CD4-positive, CD25-positive, alpha-beta regulatory T cell (primary cell): ENCODE data around the gene TULP3. TPM values are rescaled to one million over a fixed set of nuclear protein-coding genes. Genes with fewer than 3 reads are reported as not detected.
A peak's percentile ranks its signal among the peaks of the same experiment; 100 is the strongest.
"Not testable (repeated sequence)": the region's sequence is repeated elsewhere in the genome, so short reads cannot be mapped to it uniquely, and the experiment has no call there.

Experiments
- ATAC-seq, 2 donors: fragments of 150-1000 bp; cut with Tn5 transposase; one replicate each; pipeline ENCODE4 v1.10.0; 2021; ENCODE audit warnings: low read depth in 2 of 2, moderate number of reproducible peaks in 2 of 2, moderate library complexity in 1 of 2
- DNase-seq, 3 donors: peaks; one replicate each; pipeline versions ENCODE4 v3.0.0 to v3.0.0-alpha.2; 2012 to 2022; ENCODE audit warnings: mixed read lengths in 1 of 3
- H3K27ac ChIP-seq: one replicate; pipeline ENCODE4 v1.7.0; 2013; ENCODE audit warnings: mild to moderate bottlenecking, low read length; ENCODE audit not compliant: insufficient read depth, poor library complexity, severe bottlenecking
- H3K27me3 ChIP-seq: one replicate; pipeline ENCODE4 v1.7.0; 2013; ENCODE audit warnings: low read length; ENCODE audit not compliant: control insufficient read depth, insufficient read depth
- H3K36me3 ChIP-seq: one replicate; pipeline ENCODE4 v1.7.0; 2013; ENCODE audit warnings: mild to moderate bottlenecking, low read length, moderate library complexity; ENCODE audit not compliant: control insufficient read depth, insufficient read depth
- H3K4me1 ChIP-seq: 2 replicates; pipeline ENCODE4 v1.7.0; 2013; ENCODE audit warnings: mild to moderate bottlenecking, low read length; ENCODE audit not compliant: insufficient read depth, control insufficient read depth, poor library complexity, severe bottlenecking
- H3K4me3 ChIP-seq: one replicate; pipeline ENCODE4 v1.7.0; 2013; ENCODE audit warnings: low read depth, mild to moderate bottlenecking, low read length, moderate library complexity
- H3K9me3 ChIP-seq, 2 experiments: 1 replicate in 1 of 2; 2 replicates in 1 of 2; pipeline ENCODE4 v1.7.0; 2013; ENCODE audit warnings: low read length in 2 of 2, mild to moderate bottlenecking in 1 of 2, moderate library complexity in 1 of 2; ENCODE audit not compliant: control insufficient read depth in 2 of 2
- H3K27ac Mint-ChIP-seq, 3 donors: one replicate each; pipeline ENCODE4 v1.8.0; 2020 to 2022; ENCODE audit warnings: mild to moderate bottlenecking in 3 of 3, mixed read lengths in 3 of 3, moderate library complexity in 2 of 3
- H3K27me3 Mint-ChIP-seq: one replicate; pipeline ENCODE4 v1.8.0; 2022; ENCODE audit warnings: mild to moderate bottlenecking, mixed read lengths
- H3K36me3 Mint-ChIP-seq: one replicate; pipeline ENCODE4 v1.8.0; 2020; ENCODE audit warnings: mixed read lengths
- H3K4me1 Mint-ChIP-seq, 4 donors: one replicate each; pipeline ENCODE4 v1.8.0; 2020 to 2022; ENCODE audit warnings: mixed read lengths in 4 of 4, mild to moderate bottlenecking in 1 of 4
- H3K4me3 Mint-ChIP-seq, 4 donors: one replicate each; pipeline ENCODE4 v1.8.0; 2020 to 2022; ENCODE audit warnings: mild to moderate bottlenecking in 4 of 4, mixed read lengths in 4 of 4, moderate library complexity in 3 of 4
- H3K9me3 Mint-ChIP-seq, 7 donors: one replicate each; pipeline ENCODE4 v1.8.0; 2020 to 2022; ENCODE audit warnings: mixed read lengths in 7 of 7, mild to moderate bottlenecking in 3 of 7, moderate library complexity in 2 of 7
- polyA plus RNA-seq, 4 donors: library from polyadenylated mRNA; unstranded; fragments of 300-500 nt; fragmentation: Illumina TruSeq; gene quantifications; one replicate each; pipeline ENCODE4 v1.2.3, GENCODE V29; 2021
- total RNA-seq: library from RNA; stranded (reverse); gene quantifications from one replicate; pipeline ENCODE4 v1.2.3, GENCODE V29; 2022

Gene TULP3
- total and polyA plus RNA-seq, 5 donors from 2014 or later, result 2.4 to 7.7 (median 5.7) TPM

- H3K9me3 Mint-ChIP-seq, result no peaks in the 10 kb centered on the region
- peaks cover 0 to 8% (median 3%) of the 10 kb centered on the region in 4 donors for H3K4me1 Mint-ChIP-seq
- H3K27me3 Mint-ChIP-seq, result no peaks in the 10 kb centered on the region
- Histone ChIP-seq H3K9me3 (no peaks in the 10 kb centered on the region), H3K4me3 (no peak overlapping the region), H3K4me1 (no peaks in the 10 kb centered on the region), H3K27me3 (no peaks in the 10 kb centered on the region), H3K27ac (no peak overlapping the region), H3K36me3 (peaks cover 13% of the 10 kb centered on the region)
- no peak overlapping the region for H3K4me3 Mint-ChIP-seq
- peak overlapping the region in 1 of 3 donors; percentile 1 for H3K27ac Mint-ChIP-seq
- peaks cover 14% of the 10 kb centered on the region for H3K36me3 Mint-ChIP-seq
- DNase-seq (no peak), ATAC-seq (no peak)
Measured at GRCh38 chr12:2862876-2863275, 27.8 kb upstream of the TULP3 start.

GRCh38 chr12:2863402-2863801, 27.3 kb upstream of the TULP3 start:
- ATAC-seq, H3K9me3 Mint-ChIP-seq, DNase-seq: not testable (repeated sequence)

GRCh38 chr12:2864198-2864597, 26.5 kb upstream of the TULP3 start:
- ATAC-seq (no peak), DNase-seq (no peak)
- H3K27ac ChIP-seq, result no peak overlapping the region
- H3K9me3 Mint-ChIP-seq, result no peaks in the 10 kb centered on the region
- peak overlapping the region in 1 of 4 donors; percentile 54 for H3K4me3 Mint-ChIP-seq
- H3K27me3 ChIP-seq, result no peaks in the 10 kb centered on the region
- H3K27ac Mint-ChIP-seq, result peak overlapping the region in 1 of 3 donors; percentile 1
- H3K4me1 ChIP-seq, result peaks cover 9% of the 10 kb centered on the region
- H3K27me3 Mint-ChIP-seq, result no peaks in the 10 kb centered on the region
- no peak overlapping the region for H3K4me3 ChIP-seq
- H3K4me1 Mint-ChIP-seq, result peaks cover 0 to 18% (median 3%) of the 10 kb centered on the region in 4 donors
- H3K36me3 ChIP-seq, result peaks cover 6% of the 10 kb centered on the region
- H3K9me3 ChIP-seq, result no peaks in the 10 kb centered on the region
- H3K36me3 Mint-ChIP-seq, result peaks cover 9% of the 10 kb centered on the region

More at GRCh38 chr12:2863402-2863801, 27.3 kb upstream of the TULP3 start:
- not testable (repeated sequence) for H3K4me3 ChIP-seq, H3K27ac ChIP-seq, H3K9me3 ChIP-seq, H3K4me1 ChIP-seq, H3K4me3 Mint-ChIP-seq, H3K27me3 ChIP-seq, H3K27me3 Mint-ChIP-seq
- Mint-ChIP-seq H3K27ac (peak overlapping the region in 1 of 3 donors; percentile 1), H3K4me1 (peaks cover 0 to 13% (median 3%) of the 10 kb centered on the region in 4 donors), H3K36me3 (peaks cover 14% of the 10 kb centered on the region)
- H3K36me3 ChIP-seq, result peaks cover 12% of the 10 kb centered on the region

- not testable (repeated sequence) for H3K36me3 ChIP-seq, H3K27me3 ChIP-seq, H3K4me1 ChIP-seq, ATAC-seq, DNase-seq, H3K9me3 Mint-ChIP-seq, H3K9me3 ChIP-seq, H3K36me3 Mint-ChIP-seq, H3K4me3 ChIP-seq, H3K4me3 Mint-ChIP-seq, H3K27me3 Mint-ChIP-seq
- Mint-ChIP-seq H3K27ac (peak overlapping the region in 2 of 3 donors; percentile 46 to 84), H3K4me1 (peaks cover 0 to 18% (median 3%) of the 10 kb centered on the region in 4 donors)
- H3K27ac ChIP-seq, result peak overlapping the region; percentile 80
Measured at GRCh38 chr12:2868986-2869632, 21.6 kb upstream of the TULP3 start.

- Histone ChIP-seq H3K9me3 (no peaks in the 10 kb centered on the region), H3K36me3 (no peaks in the 10 kb centered on the region), H3K4me3 (peak overlapping the region; percentile 69), H3K4me1 (peaks cover 33% of the 10 kb centered on the region), H3K27ac (peak overlapping the region; percentile 95), H3K27me3 (no peaks in the 10 kb centered on the region)
- DNase-seq, result peak in 1 of 3 donors; percentile 65
- ATAC-seq, result peak; percentile 29 to 30
- H3K27me3 Mint-ChIP-seq, result peaks cover 4% of the 10 kb centered on the region
- no peaks in the 10 kb centered on the region for H3K9me3 Mint-ChIP-seq
- H3K4me1 Mint-ChIP-seq, result peaks cover 21 to 43% (median 32%) of the 10 kb centered on the region in 4 donors
- H3K27ac Mint-ChIP-seq, result peak overlapping the region; percentile 86 to 99 (median 93)
- H3K4me3 Mint-ChIP-seq, result peak overlapping the region; percentile 88 to 100 (median 93)
- no peaks in the 10 kb centered on the region for H3K36me3 Mint-ChIP-seq
Measured at GRCh38 chr12:2876431-2877046, 14.2 kb upstream of the TULP3 start.

GRCh38 chr12:2877047-2877952, 13.4 kb upstream of the TULP3 start, which contains the start of the genes FOXM1 and RHNO1:
Gene FOXM1 (minus strand): TSS chr12:2877174. CDS start chr12:2874478, 2,696 bp downstream.
Gene RHNO1 (plus strand): TSS chr12:2877223. CDS start chr12:2885367, 8,144 bp downstream.
- peaks cover 24 to 44% (median 34%) of the 10 kb centered on the region in 4 donors for H3K4me1 Mint-ChIP-seq
- DNase-seq (peak; percentile 82 to 91 (median 90)), ATAC-seq (peak; percentile 74 to 79)
- H3K27me3 Mint-ChIP-seq, result peaks cover 4% of the 10 kb centered on the region
- Histone ChIP-seq H3K27me3 (no peaks in the 10 kb centered on the region), H3K36me3 (peaks cover 3% of the 10 kb centered on the region), H3K27ac (peak within 1 kb of the TSS; percentile 95), H3K4me1 (peaks cover 33% of the 10 kb centered on the region), H3K4me3 (peak within 1 kb of the TSS; percentile 96), H3K9me3 (no peaks in the 10 kb centered on the region)
- peak within 1 kb of the TSS; percentile 96 to 100 (median 99) for H3K4me3 Mint-ChIP-seq
- H3K27ac Mint-ChIP-seq, result peak within 1 kb of the TSS; percentile 99
- H3K9me3 Mint-ChIP-seq, result no peaks in the 10 kb centered on the region
- no peaks in the 10 kb centered on the region for H3K36me3 Mint-ChIP-seq

GRCh38 chr12:2877953-2878732, 12.5 kb upstream of the TULP3 start:
- Mint-ChIP-seq H3K4me3 (peak overlapping the region; percentile 96 to 100 (median 99)), H3K27me3 (peaks cover 4% of the 10 kb centered on the region), H3K27ac (peak overlapping the region; percentile 99), H3K36me3 (no peaks in the 10 kb centered on the region), H3K4me1 (peaks cover 24 to 49% (median 34%) of the 10 kb centered on the region in 4 donors), H3K9me3 (no peaks in the 10 kb centered on the region)
- H3K27me3 ChIP-seq, result no peaks in the 10 kb centered on the region
- H3K9me3 ChIP-seq, result no peaks in the 10 kb centered on the region
- peak overlapping the region; percentile 96 for H3K4me3 ChIP-seq
- peak overlapping the region; percentile 95 for H3K27ac ChIP-seq
- peak in 1 of 3 donors; percentile 59 for DNase-seq
- peaks cover 3% of the 10 kb centered on the region for H3K36me3 ChIP-seq
- peaks cover 33% of the 10 kb centered on the region for H3K4me1 ChIP-seq
- no peak for ATAC-seq
